Vagina (tissue), 2 donors: ENCODE measurements around the gene GRAMD2A. TPM values are rescaled to one million over a fixed set of nuclear protein-coding genes. Genes with fewer than 3 reads are reported as not detected.

ENCODE experiments used
- DNase-seq, 2 donors: peaks; one replicate each; pipeline ENCODE4 v3.0.0-alpha.2; 2017; ENCODE audit errors: extremely low spot score in 2 of 2
- H3K27ac ChIP-seq: fragments of 200-600 bp; sonication (generic); one replicate; pipeline ENCODE4 v1.5.1; 2019
- H3K27me3 ChIP-seq: fragments of 200-600 bp; sonication (generic); one replicate; pipeline ENCODE4 v1.5.1; 2019
- H3K36me3 ChIP-seq, 2 donors: fragments of 200-600 bp; sonication (generic); one replicate each; pipeline ENCODE4 v1.5.1; 2017 to 2019
- H3K4me1 ChIP-seq: fragments of 200-600 bp; sonication (generic); one replicate; pipeline ENCODE4 v1.5.1; 2019
- H3K4me3 ChIP-seq, 2 donors: fragments of 200-600 bp; sonication (generic); 1 replicate in 1 of 2; 2 replicates in 1 of 2; pipeline ENCODE4 v1.5.1; 2016 to 2019
- H3K9me3 ChIP-seq: fragments of 200-600 bp; sonication (generic); one replicate; pipeline ENCODE4 v1.5.1; 2019
- CTCF ChIP-seq, 3 experiments: fragments of 450-650 bp in 2 of 3; fragments of 200-600 bp in 1 of 3; sonication (generic) in 1 of 3; IDR thresholded peaks; one replicate each; pipeline ENCODE4 v1.5.1; 2017 to 2019; ENCODE audit warnings: antibody characterized with exemption in 3 of 3, mild to moderate bottlenecking in 2 of 3, moderate library complexity in 2 of 3
- POLR2A ChIP-seq, 2 donors: fragments of 450-650 bp; IDR thresholded peaks; one replicate each; pipeline ENCODE4 v1.6.1; 2017; ENCODE audit warnings: antibody characterized with exemption in 2 of 2, mild to moderate bottlenecking in 2 of 2, moderate library complexity in 2 of 2
- POLR2AphosphoS5 ChIP-seq, 2 donors: sonication (generic); formaldehyde crosslinking; IDR thresholded peaks; one replicate each; pipeline ENCODE4 v1.9.0; 2017; ENCODE audit warnings: antibody characterized with exemption in 2 of 2, mild to moderate bottlenecking in 2 of 2, low read depth in 1 of 2; ENCODE audit not compliant: insufficient read depth in 1 of 2
- intact Hi-C: fragments of 100-400 bp; cut with DNase I; formaldehyde crosslinking; loops from one replicate; pipeline ENCODE4 v1.15.1; 2023
- total RNA-seq: library from RNA; depleted of rRNA; stranded (reverse); fragments of >200 nt; gene quantifications from one replicate; pipeline ENCODE4 v1.2.3, GENCODE V29; 2016

GRAMD2A gene
- total RNA-seq, 1 donor from 2014 or later = 7.4 TPM

DNA sequence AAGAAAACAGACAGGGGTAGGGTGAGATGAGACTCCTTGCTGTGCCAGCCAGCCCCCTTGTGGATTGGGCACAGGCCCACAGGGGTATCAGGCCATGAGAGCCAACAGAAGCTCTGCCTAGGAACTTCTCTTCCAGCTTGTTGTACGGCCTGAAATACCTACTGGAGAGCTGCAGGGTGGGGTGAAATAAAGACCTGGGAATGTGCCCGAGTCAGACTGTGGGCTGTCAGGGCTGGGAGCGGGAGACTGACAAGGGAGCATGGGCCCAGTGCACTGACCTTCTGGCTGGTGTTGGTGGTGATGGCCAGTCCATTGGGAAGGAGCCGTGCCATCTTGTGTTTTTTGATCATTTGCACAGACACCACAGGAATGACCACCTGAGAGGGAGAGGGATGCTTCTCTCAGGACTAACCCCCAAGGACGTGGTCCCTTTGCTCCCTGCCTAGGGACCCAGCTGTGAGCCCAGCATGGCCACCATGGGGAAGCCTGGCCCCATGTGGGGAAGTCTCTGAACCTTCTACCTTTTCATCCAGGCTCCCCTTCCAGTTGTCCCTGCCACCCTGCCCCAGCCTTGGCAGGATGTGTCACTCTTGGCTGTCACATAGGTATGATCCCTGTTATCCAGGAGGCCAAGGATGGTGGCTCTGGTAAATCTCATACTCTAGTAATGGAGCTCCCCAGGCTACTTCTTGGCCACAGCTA lies 30.7 kb downstream of the GRAMD2A start:
- Histone ChIP-seq H3K4me3 (no peak overlapping the region), H3K4me1 (no peaks in the 10 kb centered on the region), H3K27me3 (no peaks in the 10 kb centered on the region), H3K27ac (no peak overlapping the region), H3K9me3 (no peaks in the 10 kb centered on the region), H3K36me3 (no peaks in the 10 kb centered on the region)
- intact Hi-C loops = no loop called here
- TF ChIP-seq POLR2A (IDR thresholded peaks at IDR 0.05) (no peak), CTCF (IDR thresholded peaks at IDR 0.05) (no peak), POLR2AphosphoS5 (IDR thresholded peaks at IDR 0.05; ENCODE audit: insufficient read depth in 1 of 2, low read depth in 1 of 2) (no peak)
- DNase-seq = no peak

DNA sequence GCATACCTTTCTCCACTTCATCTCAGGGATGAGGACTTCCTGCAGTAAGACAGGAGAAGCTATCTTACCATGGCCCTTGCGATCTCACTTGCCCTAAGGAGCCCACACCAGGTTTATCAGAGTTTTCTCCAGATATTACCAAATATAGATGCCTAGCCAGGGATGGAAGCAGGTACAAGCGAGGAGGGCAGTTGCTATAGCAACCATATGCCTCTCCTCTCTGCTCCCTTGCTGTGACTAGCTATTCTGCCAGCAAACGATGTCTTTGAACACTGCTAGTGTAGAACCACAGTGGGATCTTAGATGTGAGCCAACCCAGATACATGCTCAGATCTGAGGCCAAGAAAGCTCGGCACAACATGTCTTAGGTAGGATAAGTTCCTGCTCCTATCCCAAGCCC lies 33.9 kb downstream of the GRAMD2A start:
- H3K36me3 ChIP-seq = no peaks in the 10 kb centered on the region
- H3K4me1 ChIP-seq = no peaks in the 10 kb centered on the region
- no peak for DNase-seq
- no peak overlapping the region for H3K27ac ChIP-seq
- TF ChIP-seq CTCF (IDR thresholded peaks at IDR 0.05) = no peak
- TF ChIP-seq POLR2A (IDR thresholded peaks at IDR 0.05) = no peak
- no peak for TF ChIP-seq POLR2AphosphoS5 (IDR thresholded peaks at IDR 0.05; ENCODE audit: insufficient read depth in 1 of 2, low read depth in 1 of 2)
- H3K4me3 ChIP-seq = no peak overlapping the region
- no peaks in the 10 kb centered on the region for H3K27me3 ChIP-seq
- intact Hi-C loops = no loop called here
- no peaks in the 10 kb centered on the region for H3K9me3 ChIP-seq

- H3K36me3 ChIP-seq = no peaks in the 10 kb centered on the region
- no peak overlapping the region for H3K27ac ChIP-seq
- TF ChIP-seq POLR2AphosphoS5 (IDR thresholded peaks at IDR 0.05; ENCODE audit: insufficient read depth in 1 of 2, low read depth in 1 of 2) = no peak
- TF ChIP-seq POLR2A (IDR thresholded peaks at IDR 0.05) = no peak
- TF ChIP-seq CTCF (IDR thresholded peaks at IDR 0.05) = no peak
- H3K27me3 ChIP-seq = no peaks in the 10 kb centered on the region
- no peaks in the 10 kb centered on the region for H3K9me3 ChIP-seq
- H3K4me1 ChIP-seq = no peaks in the 10 kb centered on the region
- H3K4me3 ChIP-seq = no peak overlapping the region
- DNase-seq = no peak
- intact Hi-C loops = no loop called here
Measured at GRCh38 chr15:72162569-72162968, 35.0 kb downstream of the GRAMD2A start.

DNA sequence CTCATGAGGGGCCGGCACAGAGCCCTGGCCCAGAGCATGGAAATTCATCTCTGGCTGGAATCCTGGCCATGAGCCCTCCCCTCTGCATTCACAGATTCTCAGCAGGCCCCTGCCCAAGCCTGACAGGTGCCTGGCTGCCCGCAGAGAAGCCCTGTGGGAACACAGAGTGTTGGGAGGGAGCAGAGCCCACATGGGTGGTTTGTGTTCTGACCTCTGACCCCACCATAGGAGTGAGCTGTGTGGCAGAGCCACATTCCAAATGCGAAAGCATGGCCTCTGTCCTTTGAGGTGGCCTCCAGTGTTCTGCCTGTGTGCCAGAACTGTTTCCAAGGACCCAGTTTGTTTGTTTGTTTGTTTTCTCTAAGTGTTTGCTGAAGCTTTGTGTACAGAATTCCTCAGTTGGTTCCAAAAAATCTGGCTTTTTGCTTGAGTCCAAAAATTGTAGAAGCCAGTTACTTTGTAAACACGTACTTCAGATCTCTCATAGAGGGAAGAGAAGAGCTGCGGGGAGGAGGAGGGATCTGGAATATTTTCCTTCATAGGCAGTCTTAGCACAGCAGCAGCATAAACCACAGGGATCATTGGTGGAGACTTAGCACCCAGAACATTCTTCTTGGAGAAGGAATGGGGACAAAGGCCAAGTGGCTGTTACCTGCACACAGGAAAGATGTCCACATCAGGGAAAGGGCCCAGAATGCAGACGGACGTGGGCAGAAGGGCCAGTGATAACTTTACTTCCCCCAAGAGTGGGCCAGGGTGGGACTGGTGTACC lies 36.0 kb downstream of the GRAMD2A start:
- H3K27ac ChIP-seq = no peak overlapping the region
- no peak for TF ChIP-seq CTCF (IDR thresholded peaks at IDR 0.05)
- TF ChIP-seq POLR2A (IDR thresholded peaks at IDR 0.05) = no peak
- TF ChIP-seq POLR2AphosphoS5 (IDR thresholded peaks at IDR 0.05; ENCODE audit: insufficient read depth in 1 of 2, low read depth in 1 of 2) = no peak
- no peak overlapping the region for H3K4me3 ChIP-seq
- H3K9me3 ChIP-seq = no peaks in the 10 kb centered on the region
- H3K4me1 ChIP-seq = no peaks in the 10 kb centered on the region
- no peaks in the 10 kb centered on the region for H3K36me3 ChIP-seq
- no peaks in the 10 kb centered on the region for H3K27me3 ChIP-seq
- no peak for DNase-seq
- intact Hi-C loops = no loop called here
